Astrocyte (in vitro differentiated cells and primary cell): ENCODE measurements around the gene TMEM37.

Source experiments
- EZH2 ChIP-seq: IDR thresholded peaks from 2 replicates; pipeline ENCODE4 v1.6.1; 2012; ENCODE audit warnings: mild to moderate bottlenecking, low read length, inconsistent platforms; ENCODE audit not compliant: insufficient read depth
- TF ChIP-seq, protein P1 (sequence below): IDR thresholded peaks from 2 replicates; pipeline ENCODE4 v1.5.1; 2011; ENCODE audit warnings: low read depth, mild to moderate bottlenecking, inconsistent platforms, low read length, moderate library complexity; ENCODE audit not compliant: insufficient read depth

DNA sequence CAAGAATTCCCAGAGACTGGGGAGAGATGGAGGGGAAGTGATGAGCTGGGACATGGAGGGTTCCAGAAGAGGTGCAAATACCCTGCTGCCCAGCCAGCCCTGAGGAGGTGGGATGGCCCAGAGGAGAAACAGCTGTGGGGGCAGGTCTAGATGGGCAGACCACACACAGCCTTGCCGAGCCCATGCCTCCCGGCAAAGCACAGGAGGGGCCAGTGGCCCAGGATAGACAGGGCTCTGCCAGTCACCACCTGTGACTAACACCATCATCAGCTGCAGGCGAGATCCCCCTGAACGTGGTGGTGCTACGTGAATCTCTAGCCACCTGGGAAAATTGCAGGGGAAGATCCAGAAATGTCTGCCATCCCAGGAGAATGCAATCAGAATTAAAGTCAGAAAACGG lies 53.2 kb downstream of the TMEM37 start:
- no peak for TF ChIP-seq EZH2
- TF ChIP-seq, protein P1, sequence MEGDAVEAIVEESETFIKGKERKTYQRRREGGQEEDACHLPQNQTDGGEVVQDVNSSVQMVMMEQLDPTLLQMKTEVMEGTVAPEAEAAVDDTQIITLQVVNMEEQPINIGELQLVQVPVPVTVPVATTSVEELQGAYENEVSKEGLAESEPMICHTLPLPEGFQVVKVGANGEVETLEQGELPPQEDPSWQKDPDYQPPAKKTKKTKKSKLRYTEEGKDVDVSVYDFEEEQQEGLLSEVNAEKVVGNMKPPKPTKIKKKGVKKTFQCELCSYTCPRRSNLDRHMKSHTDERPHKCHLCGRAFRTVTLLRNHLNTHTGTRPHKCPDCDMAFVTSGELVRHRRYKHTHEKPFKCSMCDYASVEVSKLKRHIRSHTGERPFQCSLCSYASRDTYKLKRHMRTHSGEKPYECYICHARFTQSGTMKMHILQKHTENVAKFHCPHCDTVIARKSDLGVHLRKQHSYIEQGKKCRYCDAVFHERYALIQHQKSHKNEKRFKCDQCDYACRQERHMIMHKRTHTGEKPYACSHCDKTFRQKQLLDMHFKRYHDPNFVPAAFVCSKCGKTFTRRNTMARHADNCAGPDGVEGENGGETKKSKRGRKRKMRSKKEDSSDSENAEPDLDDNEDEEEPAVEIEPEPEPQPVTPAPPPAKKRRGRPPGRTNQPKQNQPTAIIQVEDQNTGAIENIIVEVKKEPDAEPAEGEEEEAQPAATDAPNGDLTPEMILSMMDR: no peak
